GM12878 (cell line): ENCODE results near the gene RFPL1. TPM values are rescaled to one million over a fixed set of nuclear protein-coding genes. Genes with fewer than 3 reads are reported as not detected.
A peak's percentile ranks its signal among the peaks of the same experiment; 100 is the strongest.
"Not testable (repeated sequence)": the region's sequence is repeated elsewhere in the genome, so short reads cannot be mapped to it uniquely, and the experiment has no call there.

Source experiments
- ATAC-seq: fragments of 200-7000 bp; cut with Tn5 transposase; 3 replicates; pipeline ENCODE4 v1.9.1; 2020; ENCODE audit warnings: mild to moderate bottlenecking, moderate library complexity
- BruUV-seq: library from RNA; stranded (reverse); fragments of 400-500 nt; replicated peaks from 2 replicates; lab custom pipeline; 2021; lab: Mats Ljungman, UMichigan
- CTCF ChIA-PET: fragments of 300-600 bp; sonication (Branson Sonifier 250); formaldehyde crosslinking; extraction: SDS; loops from one replicate; lab custom pipeline; 2021; ENCODE audit warnings: inconsistent platforms; lab: Yijun Ruan, JAX
- POLR2A ChIA-PET: fragments of 350-600 bp; formaldehyde crosslinking; extraction: SDS; loops from one replicate; lab custom pipeline; 2021; ENCODE audit warnings: inconsistent platforms; lab: Charles Lee
- RAD21 ChIA-PET: fragments of 300-600 bp; sonication (Branson Sonifier 250); formaldehyde crosslinking; loops from one replicate; lab custom pipeline; 2023; ENCODE audit warnings: antibody characterized with exemption; ENCODE audit not compliant: unreplicated experiment; lab: Charles Lee
- SMC1A ChIA-PET: fragments of 300-600 bp; sonication (Branson Sonifier 250); formaldehyde crosslinking; loops from one replicate; lab custom pipeline; 2023; ENCODE audit not compliant: unreplicated experiment, uncharacterized antibody; lab: Charles Lee
- DNase-seq: peaks from one replicate; pipeline ENCODE4 v3.0.0-alpha.2; 2011; ENCODE audit warnings: low read depth, low spot score
- FAIRE-seq: peaks from 3 replicates; lab custom pipeline; 2011; peaks lifted over from hg19 to GRCh38; lab: Jason Lieb, UNC
- H2AFZ ChIP-seq: 2 replicates; pipeline ENCODE4 v1.6.0; 2011; ENCODE audit warnings: low read depth, low read length, control low read depth; ENCODE audit not compliant: control insufficient read depth
- H3K27ac ChIP-seq: 2 replicates; pipeline ENCODE4 v1.5.1; 2011; ENCODE audit warnings: control low read depth; ENCODE audit not compliant: control insufficient read depth, insufficient read depth
- H3K27me3 ChIP-seq, 2 experiments: replicated peaks in 1 of 2; 2 replicates each; pipeline versions ENCODE4 v1.6.0 to v1.6.1; 2011; ENCODE audit warnings: low read length in 1 of 2; ENCODE audit not compliant: control insufficient read depth in 2 of 2, insufficient read depth in 2 of 2
- H3K36me3 ChIP-seq, 2 experiments: 2 replicates each; pipeline ENCODE4 v1.5.1; 2011; ENCODE audit warnings: low read length in 1 of 2; ENCODE audit not compliant: control insufficient read depth in 2 of 2, insufficient read depth in 2 of 2
- H3K4me1 ChIP-seq: 2 replicates; pipeline ENCODE4 v1.6.1; 2011; ENCODE audit warnings: mild to moderate bottlenecking, low read length, moderate library complexity, mixed read lengths; ENCODE audit not compliant: control insufficient read depth, insufficient read depth
- H3K4me2 ChIP-seq: 2 replicates; pipeline ENCODE4 v1.6.0; 2011; ENCODE audit warnings: control low read depth; ENCODE audit not compliant: control insufficient read depth, insufficient read depth
- H3K4me3 ChIP-seq: fragments of 200-600 bp; sonication (generic); 2 replicates; pipeline ENCODE4 v1.5.1; 2016
- H3K79me2 ChIP-seq: 2 replicates; pipeline ENCODE4 v1.6.0; 2011; ENCODE audit warnings: low read length; ENCODE audit not compliant: control insufficient read depth, insufficient read depth
- H3K9ac ChIP-seq: 2 replicates; pipeline ENCODE4 v1.8.0; 2011; ENCODE audit warnings: low read length, control low read depth, mixed read lengths; ENCODE audit not compliant: control insufficient read depth, insufficient read depth
- H3K9me3 ChIP-seq: replicated peaks from 3 replicates; pipeline ENCODE4 v1.5.1; 2011; ENCODE audit warnings: mild to moderate bottlenecking, low read length; ENCODE audit not compliant: control insufficient read depth, insufficient read depth
- H4K20me1 ChIP-seq: 2 replicates; pipeline ENCODE4 v1.6.0; 2011; ENCODE audit not compliant: control insufficient read depth, insufficient read depth
- ATF7 ChIP-seq: fragments of 450-650 bp; IDR thresholded peaks from 2 replicates; pipeline ENCODE4 v1.6.1; 2016; ENCODE audit warnings: low read depth, mild to moderate bottlenecking
- DPF2 ChIP-seq: fragments of 450-650 bp; IDR thresholded peaks from 2 replicates; pipeline ENCODE4 v1.6.1; 2017; ENCODE audit warnings: mild to moderate bottlenecking
- MXI1 ChIP-seq: fragments of 150-350 bp; IDR thresholded peaks from 2 replicates; pipeline ENCODE4 v1.6.1; 2011; ENCODE audit warnings: low read depth, mild to moderate bottlenecking, inconsistent platforms, low read length, improper control_type of control experiment
- POU2F2 ChIP-seq: IDR thresholded peaks from 3 replicates; pipeline ENCODE4 v1.6.1; 2011; ENCODE audit warnings: low read depth, mild to moderate bottlenecking, low read length, borderline replicate concordance
- RUNX3 ChIP-seq: IDR thresholded peaks from 2 replicates; pipeline ENCODE4 v1.6.1; 2012; ENCODE audit warnings: low read length, inconsistent platforms
- SPI1 ChIP-seq: IDR thresholded peaks from 2 replicates; pipeline ENCODE4 v1.6.1; 2011; ENCODE audit warnings: low read depth, mild to moderate bottlenecking, low read length, moderate library complexity, borderline replicate concordance; ENCODE audit not compliant: insufficient read depth
- SRF ChIP-seq, 2 experiments: IDR thresholded peaks; 2 replicates each; pipeline ENCODE4 v1.6.1; 2011; ENCODE audit warnings: low read depth in 2 of 2, low read length in 2 of 2, mild to moderate bottlenecking in 1 of 2, moderate library complexity in 1 of 2
- WGBS: methylation state at CpG from one replicate; pipeline ENCODE4 v1.1.6; 2016; ENCODE audit warnings: low lambda C conversion rate; ENCODE audit not compliant: insufficient replicate concordance, insufficient coverage; ENCODE audit errors: missing lambda C conversion rate; 5-methylcytosine and 5-hydroxymethylcytosine counted together
- in situ Hi-C: fragments of 300-500 bp; cut with MboI; formaldehyde crosslinking; loops from 9 replicates; pipeline ENCODE4 v1.14.3; 2018; ENCODE audit warnings: mixed read lengths
- intact Hi-C: fragments of 100-400 bp; cut with micrococcal nuclease; formaldehyde crosslinking; loops from one replicate; pipeline ENCODE4 v1.14.2; 2022; ENCODE audit not compliant: unreplicated experiment
- polyA plus RNA-seq, 11 experiments: library from polyadenylated mRNA; depleted of rRNA in 4 of 11; unstranded in 6 of 11; stranded (reverse) in 5 of 11; fragments of >200 nt; fragmentation: Nextera tagmentation in 4 of 11; fragmentation: Illumina TruSeq in 1 of 11; extraction: Ambion mirVana in 4 of 11; extraction: Trizol in 1 of 11; gene quantifications; 1 replicate in 1 of 11; 2 replicates in 10 of 11; pipeline versions ENCODE4 v1.2.1 to v1.2.3, GENCODE V29; 2011 to 2016; ENCODE audit warnings: inconsistent platforms in 2 of 11, missing spikeins in 2 of 11, low read depth in 1 of 11
- total RNA-seq, 4 experiments: library from RNA; depleted of rRNA in 3 of 4; stranded (reverse); fragments of >200 nt in 3 of 4; fragmentation: Illumina TruSeq in 1 of 4; extraction: Trizol in 1 of 4; gene quantifications; 2 replicates each; pipeline versions ENCODE4 v1.2.1 to v1.2.3, GENCODE V29; 2013 to 2021
- TF ChIP-seq, protein P1 (sequence below): fragments of 450-650 bp; IDR thresholded peaks from 2 replicates; pipeline ENCODE4 v1.6.1; 2017; ENCODE audit warnings: mild to moderate bottlenecking, low read depth, inconsistent platforms; ENCODE audit not compliant: poor library complexity, severe bottlenecking

The RFPL1 gene
- total and polyA plus RNA-seq, 10 of the 15 experiments (the other 5 are each of a cell fraction or from before 2014, with no cell fraction given), result 0.13 TPM; not detected in 9

DNA sequence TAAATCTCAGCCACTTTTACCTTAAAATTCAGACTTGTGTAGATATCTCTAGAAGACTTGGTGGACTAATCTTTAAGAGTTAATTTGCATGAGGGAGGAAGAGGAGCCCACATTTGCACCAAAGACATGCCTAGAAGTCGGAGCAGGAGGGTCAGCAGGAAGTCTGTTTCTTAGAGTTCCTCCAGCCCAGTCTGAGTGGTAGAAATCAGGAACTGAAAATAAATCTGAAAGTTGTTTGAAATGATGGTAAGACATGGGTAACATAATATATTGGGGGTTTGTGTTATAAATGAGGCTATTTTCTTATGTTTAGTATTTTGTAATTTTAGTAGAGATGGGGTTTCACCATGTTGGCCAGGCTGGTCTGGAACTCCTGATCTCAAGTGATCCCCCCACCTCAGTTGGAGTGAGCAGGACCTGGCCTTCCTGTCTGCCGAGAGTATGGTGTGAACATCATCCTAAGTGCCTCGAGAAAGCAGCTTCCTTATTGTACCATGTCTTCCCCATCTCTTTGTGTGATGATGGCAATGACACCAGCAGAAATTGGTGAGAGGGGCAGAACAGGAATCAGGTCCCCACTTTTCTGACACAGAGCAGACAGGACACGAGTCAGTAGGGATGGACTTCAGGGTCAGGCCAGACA is 26.7 kb upstream of the RFPL1 start:
- peak; percentile 47 for DNase-seq
- H3K4me2 ChIP-seq, result peak overlapping the region; percentile 72
- intact Hi-C loops, result loop anchor here (10.0 kb wide), 1 partner anchor 143 kb away; the partner anchor contains the start of gene THOC5

More for the DNA sequence above, 26.7 kb upstream of the RFPL1 start:
- peak; percentile 34; the same call in 1 of the 2 replicates for TF ChIP-seq MXI1
- peak; percentile 14; the same call in 1 of the 2 replicates for TF ChIP-seq RUNX3
- TF ChIP-seq SPI1, result peak; percentile 89
- 0 out of 2 replicates have a peak, but pooled peaks have one; percentile 26 for TF ChIP-seq ATF7
- peak; percentile 31; the same call in 1 of the 2 replicates for TF ChIP-seq DPF2
- TF ChIP-seq, protein P1, sequence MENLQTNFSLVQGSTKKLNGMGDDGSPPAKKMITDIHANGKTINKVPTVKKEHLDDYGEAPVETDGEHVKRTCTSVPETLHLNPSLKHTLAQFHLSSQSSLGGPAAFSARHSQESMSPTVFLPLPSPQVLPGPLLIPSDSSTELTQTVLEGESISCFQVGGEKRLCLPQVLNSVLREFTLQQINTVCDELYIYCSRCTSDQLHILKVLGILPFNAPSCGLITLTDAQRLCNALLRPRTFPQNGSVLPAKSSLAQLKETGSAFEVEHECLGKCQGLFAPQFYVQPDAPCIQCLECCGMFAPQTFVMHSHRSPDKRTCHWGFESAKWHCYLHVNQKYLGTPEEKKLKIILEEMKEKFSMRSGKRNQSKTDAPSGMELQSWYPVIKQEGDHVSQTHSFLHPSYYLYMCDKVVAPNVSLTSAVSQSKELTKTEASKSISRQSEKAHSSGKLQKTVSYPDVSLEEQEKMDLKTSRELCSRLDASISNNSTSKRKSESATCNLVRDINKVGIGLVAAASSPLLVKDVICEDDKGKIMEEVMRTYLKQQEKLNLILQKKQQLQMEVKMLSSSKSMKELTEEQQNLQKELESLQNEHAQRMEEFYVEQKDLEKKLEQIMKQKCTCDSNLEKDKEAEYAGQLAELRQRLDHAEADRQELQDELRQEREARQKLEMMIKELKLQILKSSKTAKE, result peak; percentile 15
- TF ChIP-seq SRF (IDR thresholded peaks at IDR 0.05; ENCODE audit: low read depth in 2 of 2, low read length in 2 of 2), result 0 out of 4 replicates have a peak, but pooled peaks of 1 of the 2 experiments have one; percentile 17
- 0 out of 3 replicates have a peak, but pooled peaks have one; percentile 19 for TF ChIP-seq POU2F2
- peak overlapping the region; percentile 51 for H2AFZ ChIP-seq
- H3K9ac ChIP-seq, result peak overlapping the region; percentile 34; the same call in 1 of the 2 replicates
- BruUV-seq, H4K20me1 ChIP-seq, POLR2A ChIA-PET, in situ Hi-C loops, H3K36me3 ChIP-seq, H3K27me3 ChIP-seq, H3K9me3 ChIP-seq, H3K79me2 ChIP-seq: not testable (repeated sequence)
- ChIA-PET RAD21 (interaction anchor here (0.8 to 1.1 kb wide), 2 partner anchors 16 to 19 kb away, joined by 3 read pairs; no protein-coding TSS in a partner anchor), CTCF (interaction anchor here (0.9 to 1.2 kb wide), 2 partner anchors 16 to 19 kb away, joined by 3 to 4 read pairs; no protein-coding TSS in a partner anchor), SMC1A (interaction anchor here (0.9 to 1.3 kb wide), 2 partner anchors 16 to 26 kb away, joined by 4 read pairs; no protein-coding TSS in a partner anchor)
- H3K27ac ChIP-seq, result peak overlapping the region; percentile 68
- 3% methylated on average over 4 of the region's 4 CpGs for WGBS
- peak; percentile 62 for FAIRE-seq
- ATAC-seq, result peak; percentile 85
- peaks cover 30% of the 10 kb centered on the region for H3K4me1 ChIP-seq
- H3K4me3 ChIP-seq, result peak overlapping the region; percentile 27; the same call in 1 of the 2 replicates
